Measurements from ENCODE around the gene NRCAM. TPM values are rescaled to one million over a fixed set of nuclear protein-coding genes. Genes with fewer than 3 reads are reported as not detected.

Gene NRCAM
- total and polyA plus RNA-seq, 7 donors, result 1.3 to 3.9 (median 1.8) TPM; not detected in 2

GRCh38 chr7:108376206-108376605 is 80.0 kb downstream of the NRCAM start:
- no peaks in the 10 kb centered on the region for H3K4me1 ChIP-seq
- H3K27ac ChIP-seq, result no peak overlapping the region
- intact Hi-C loops (cut with DNase I), result no loop called here
- no peak for DNase-seq
- no peaks in the 10 kb centered on the region for H3K9me3 ChIP-seq
- H3K36me3 ChIP-seq, result no peaks in the 10 kb centered on the region
- no peak overlapping the region for H3K4me3 ChIP-seq
- TF ChIP-seq POLR2A (IDR thresholded peaks at IDR 0.05) (no peak), CTCF (IDR thresholded peaks at IDR 0.05) (no peak), POLR2AphosphoS5 (IDR thresholded peaks at IDR 0.05) (no peak), EP300 (IDR thresholded peaks at IDR 0.05) (no peak)
- H3K27me3 ChIP-seq, result no peaks in the 10 kb centered on the region

GRCh38 chr7:108375668-108376067 is 80.6 kb downstream of the NRCAM start:
- Histone ChIP-seq H3K36me3 (no peaks in the 10 kb centered on the region), H3K9me3 (no peaks in the 10 kb centered on the region), H3K4me3 (no peak overlapping the region), H3K4me1 (no peaks in the 10 kb centered on the region), H3K27me3 (no peaks in the 10 kb centered on the region), H3K27ac (no peak overlapping the region)
- TF ChIP-seq POLR2A (IDR thresholded peaks at IDR 0.05), result no peak
- no peak for TF ChIP-seq POLR2AphosphoS5 (IDR thresholded peaks at IDR 0.05)
- no peak for TF ChIP-seq EP300 (IDR thresholded peaks at IDR 0.05)
- TF ChIP-seq CTCF (IDR thresholded peaks at IDR 0.05), result no peak
- no peak for DNase-seq
- WGBS, 2 donors, result 93 to 96% methylated on average over 1 of the region's 1 CpG
- intact Hi-C loops (cut with DNase I), result no loop called here

- no peak overlapping the region for H3K27ac ChIP-seq
- DNase-seq, result no peak
- no peak overlapping the region for H3K4me3 ChIP-seq
- no peak for TF ChIP-seq POLR2AphosphoS5 (IDR thresholded peaks at IDR 0.05)
- TF ChIP-seq CTCF (IDR thresholded peaks at IDR 0.05), result no peak
- no peak for TF ChIP-seq EP300 (IDR thresholded peaks at IDR 0.05)
- TF ChIP-seq POLR2A (IDR thresholded peaks at IDR 0.05), result no peak
- intact Hi-C loops (cut with DNase I), result no loop called here
- no peaks in the 10 kb centered on the region for H3K9me3 ChIP-seq
- no peaks in the 10 kb centered on the region for H3K4me1 ChIP-seq
- no peaks in the 10 kb centered on the region for H3K27me3 ChIP-seq
- no peaks in the 10 kb centered on the region for H3K36me3 ChIP-seq
Measured at GRCh38 chr7:108374899-108375298, 81.3 kb downstream of the NRCAM start.

GRCh38 chr7:108372618-108373017 is 83.6 kb downstream of the NRCAM start:
- intact Hi-C loops (cut with DNase I), result no loop called here
- Histone ChIP-seq H3K4me3 (no peak overlapping the region), H3K27me3 (no peaks in the 10 kb centered on the region), H3K27ac (no peak overlapping the region), H3K36me3 (no peaks in the 10 kb centered on the region), H3K4me1 (no peaks in the 10 kb centered on the region), H3K9me3 (no peaks in the 10 kb centered on the region)
- DNase-seq, result no peak
- TF ChIP-seq POLR2AphosphoS5 (IDR thresholded peaks at IDR 0.05), result no peak
- TF ChIP-seq CTCF (IDR thresholded peaks at IDR 0.05), result no peak
- no peak for TF ChIP-seq POLR2A (IDR thresholded peaks at IDR 0.05)
- 84 to 89% methylated on average over 2 of the region's 2 CpGs for WGBS, 2 donors

- Histone ChIP-seq H3K4me1 (no peaks in the 10 kb centered on the region), H3K4me3 (no peak overlapping the region), H3K9me3 (no peaks in the 10 kb centered on the region), H3K27ac (no peak overlapping the region), H3K36me3 (no peaks in the 10 kb centered on the region), H3K27me3 (no peaks in the 10 kb centered on the region)
- no peak for DNase-seq
- TF ChIP-seq EP300 (IDR thresholded peaks at IDR 0.05), result no peak
- no peak for TF ChIP-seq CTCF (IDR thresholded peaks at IDR 0.05)
- TF ChIP-seq POLR2AphosphoS5 (IDR thresholded peaks at IDR 0.05), result no peak
- TF ChIP-seq POLR2A (IDR thresholded peaks at IDR 0.05), result no peak
- 69 to 70% methylated on average over 2 of the region's 2 CpGs for WGBS, 2 donors
- intact Hi-C loops (cut with DNase I), result no loop called here
Measured at GRCh38 chr7:108370616-108371015, 85.6 kb downstream of the NRCAM start.

Measured in sigmoid colon (tissue), 7 donors.